Mucosa of rectum (tissue), 2 donors: ENCODE measurements around the gene RNFT2.

Experiments
- H3K27ac ChIP-seq, 2 donors: one replicate each; pipeline ENCODE4 v1.7.0; 2013; ENCODE audit warnings: inconsistent platforms in 2 of 2, low read depth in 2 of 2, low read length in 2 of 2
- H3K27me3 ChIP-seq, 2 donors: one replicate each; pipeline ENCODE4 v1.7.0; 2013; ENCODE audit warnings: low read length in 2 of 2; ENCODE audit not compliant: control insufficient read depth in 2 of 2, insufficient read depth in 2 of 2
- H3K36me3 ChIP-seq, 2 donors: one replicate each; pipeline ENCODE4 v1.7.0; 2013; ENCODE audit warnings: low read length in 2 of 2; ENCODE audit not compliant: control insufficient read depth in 2 of 2, insufficient read depth in 2 of 2
- H3K4me1 ChIP-seq, 2 donors: one replicate each; pipeline ENCODE4 v1.7.0; 2013; ENCODE audit warnings: low read length in 2 of 2, mild to moderate bottlenecking in 1 of 2; ENCODE audit not compliant: control insufficient read depth in 2 of 2, insufficient read depth in 2 of 2
- H3K4me3 ChIP-seq, 2 donors: one replicate each; pipeline ENCODE4 v1.7.0; 2013; ENCODE audit warnings: low read length in 2 of 2
- H3K9ac ChIP-seq, 2 donors: one replicate each; pipeline ENCODE4 v1.7.0; 2013; ENCODE audit warnings: low read length in 2 of 2, low read depth in 1 of 2, mild to moderate bottlenecking in 1 of 2
- H3K9me3 ChIP-seq, 2 donors: one replicate each; pipeline ENCODE4 v1.7.0; 2013; ENCODE audit warnings: low read length in 2 of 2; ENCODE audit not compliant: control insufficient read depth in 2 of 2
- donor health status: healthy.
- donor health status: Normal muscosa, but diverticular disease.

Gene RNFT2

GRCh38 chr12:116853507-116853906 lies 115.4 kb downstream of the RNFT2 start:
- Histone ChIP-seq H3K9me3 (no peaks in the 10 kb centered on the region), H3K27ac (no peak overlapping the region), H3K4me1 (peaks cover 8 to 14% of the 10 kb centered on the region in 2 donors), H3K27me3 (no peaks in the 10 kb centered on the region), H3K9ac (no peak overlapping the region), H3K36me3 (no peaks in the 10 kb centered on the region), H3K4me3 (no peak overlapping the region)

- Histone ChIP-seq H3K27ac (peak overlapping the region; percentile 71 to 82), H3K9ac (peak overlapping the region in 1 of 2 donors; percentile 42), H3K9me3 (no peaks in the 10 kb centered on the region), H3K4me3 (no peak overlapping the region), H3K27me3 (no peaks in the 10 kb centered on the region), H3K4me1 (peaks cover 8 to 14% of the 10 kb centered on the region in 2 donors), H3K36me3 (no peaks in the 10 kb centered on the region)
These were observed 117.8 kb downstream of the RNFT2 start for GRCh38 chr12:116855744-116856470.

- Histone ChIP-seq H3K27me3 (no peaks in the 10 kb centered on the region), H3K9ac (peak overlapping the region in 1 of 2 donors; percentile 42), H3K9me3 (no peaks in the 10 kb centered on the region), H3K36me3 (no peaks in the 10 kb centered on the region), H3K4me1 (peaks cover 8 to 14% of the 10 kb centered on the region in 2 donors), H3K27ac (peak overlapping the region; percentile 71 to 82), H3K4me3 (peak overlapping the region in 1 of 2 donors; percentile 5)
These were observed 118.6 kb downstream of the RNFT2 start for GRCh38 chr12:116856729-116857128.

- H3K27me3 ChIP-seq: no peaks in the 10 kb centered on the region
These were observed 121.0 kb downstream of the RNFT2 start for GRCh38 chr12:116859079-116859478.

GRCh38 chr12:116860263-116860662 lies 122.1 kb downstream of the RNFT2 start:
- H3K36me3 ChIP-seq: no peaks in the 10 kb centered on the region
- H3K27me3 ChIP-seq: no peaks in the 10 kb centered on the region
- no peak overlapping the region for H3K4me3 ChIP-seq
- no peak overlapping the region for H3K9ac ChIP-seq
- H3K4me1 ChIP-seq: peaks cover 11 to 14% of the 10 kb centered on the region in 2 donors
- no peaks in the 10 kb centered on the region for H3K9me3 ChIP-seq
- no peak overlapping the region for H3K27ac ChIP-seq

More at GRCh38 chr12:116859079-116859478, 121.0 kb downstream of the RNFT2 start:
- Histone ChIP-seq H3K9ac (no peak overlapping the region), H3K4me1 (peaks cover 11 to 14% of the 10 kb centered on the region in 2 donors), H3K9me3 (no peaks in the 10 kb centered on the region), H3K36me3 (no peaks in the 10 kb centered on the region), H3K27ac (no peak overlapping the region), H3K4me3 (no peak overlapping the region)

GRCh38 chr12:116861320-116861719 lies 123.2 kb downstream of the RNFT2 start:
- H3K27ac ChIP-seq: peak overlapping the region in 1 of 2 donors; percentile 11
- H3K36me3 ChIP-seq: no peaks in the 10 kb centered on the region
- peaks cover 6 to 10% of the 10 kb centered on the region in 2 donors for H3K4me1 ChIP-seq
- H3K9me3 ChIP-seq: no peaks in the 10 kb centered on the region
- H3K9ac ChIP-seq: no peak overlapping the region
- no peak overlapping the region for H3K4me3 ChIP-seq
- H3K27me3 ChIP-seq: no peaks in the 10 kb centered on the region

GRCh38 chr12:116862167-116862566 lies 124.1 kb downstream of the RNFT2 start:
- Histone ChIP-seq H3K9ac (no peak overlapping the region), H3K27me3 (no peaks in the 10 kb centered on the region), H3K36me3 (no peaks in the 10 kb centered on the region), H3K4me1 (peaks cover 2 to 3% of the 10 kb centered on the region in 2 donors), H3K4me3 (no peak overlapping the region), H3K9me3 (no peaks in the 10 kb centered on the region), H3K27ac (no peak overlapping the region)

GRCh38 chr12:116863275-116863767 lies 125.2 kb downstream of the RNFT2 start:
- Histone ChIP-seq H3K36me3 (no peaks in the 10 kb centered on the region), H3K9ac (no peak overlapping the region), H3K9me3 (no peaks in the 10 kb centered on the region), H3K27ac (no peak overlapping the region), H3K27me3 (no peaks in the 10 kb centered on the region), H3K4me1 (peaks cover 0 to 2% of the 10 kb centered on the region in 2 donors), H3K4me3 (no peak overlapping the region)

- Histone ChIP-seq H3K9me3 (no peaks in the 10 kb centered on the region), H3K4me3 (no peak overlapping the region), H3K9ac (no peak overlapping the region), H3K4me1 (peaks cover 0 to 2% of the 10 kb centered on the region in 2 donors), H3K27ac (no peak overlapping the region), H3K36me3 (no peaks in the 10 kb centered on the region), H3K27me3 (no peaks in the 10 kb centered on the region)
These were observed 126.5 kb downstream of the RNFT2 start for GRCh38 chr12:116864371-116865160.

GRCh38 chr12:116867523-116867922 lies 129.4 kb downstream of the RNFT2 start:
- H3K36me3 ChIP-seq: no peaks in the 10 kb centered on the region
- no peak overlapping the region for H3K27ac ChIP-seq
- H3K4me1 ChIP-seq: peaks cover 0 to 2% of the 10 kb centered on the region in 2 donors
- H3K9ac ChIP-seq: no peak overlapping the region
- H3K4me3 ChIP-seq: no peak overlapping the region
- H3K9me3 ChIP-seq: no peaks in the 10 kb centered on the region
- no peaks in the 10 kb centered on the region for H3K27me3 ChIP-seq
